CD4-positive, alpha-beta T cell treated with Interleukin-12 subunit alpha and Interleukin-12 subunit beta, for 1 hour (primary cell): ENCODE data around the gene KCNJ15.
"Not testable (repeated sequence)": the region's sequence is repeated elsewhere in the genome, so short reads cannot be mapped to it uniquely, and the experiment has no call there.

Source experiments
- DNase-seq: peaks from one replicate; pipeline ENCODE4 v3.0.0-alpha.2; 2020

The KCNJ15 gene

DNA sequence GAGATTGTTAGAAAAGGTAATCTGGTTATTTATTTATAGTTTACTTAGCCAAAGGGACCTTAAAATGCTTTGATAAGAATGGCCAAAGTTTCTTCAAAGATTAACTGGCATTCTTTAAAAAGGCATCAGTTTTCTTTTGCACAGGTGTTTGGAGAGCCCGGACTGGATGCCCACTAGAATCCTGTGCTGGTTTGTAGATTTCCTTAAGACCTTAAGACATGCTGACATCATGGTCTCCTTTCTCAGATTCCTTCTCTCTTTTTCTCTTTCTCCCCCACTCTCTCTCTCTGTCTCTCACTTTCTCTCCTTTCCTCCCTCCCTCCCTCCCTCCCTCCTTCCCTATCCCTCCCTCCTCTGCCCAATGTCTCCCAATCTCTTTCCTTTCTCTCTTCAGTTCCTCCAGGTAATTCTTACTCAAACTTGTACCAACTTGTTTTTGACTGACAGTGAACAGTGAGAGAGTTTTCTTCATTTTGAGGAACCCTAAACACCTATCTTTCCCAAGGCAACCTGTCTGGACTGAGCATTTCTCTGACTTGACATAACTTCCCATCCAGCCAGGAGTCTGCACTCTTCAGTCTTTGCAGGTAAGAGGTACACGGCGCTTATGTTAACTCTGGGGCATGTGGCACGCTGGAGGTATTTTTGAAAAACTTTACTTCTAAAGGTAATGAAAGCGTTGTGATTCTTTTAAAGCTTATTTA is at the start of gene KCNJ15:
Gene KCNJ15, plus strand, starts transcription at position 393 of the 704 bp plus-strand sequence. CDS start 42,271 bp downstream, outside the sequence.
- DNase-seq, result no peak

DNA sequence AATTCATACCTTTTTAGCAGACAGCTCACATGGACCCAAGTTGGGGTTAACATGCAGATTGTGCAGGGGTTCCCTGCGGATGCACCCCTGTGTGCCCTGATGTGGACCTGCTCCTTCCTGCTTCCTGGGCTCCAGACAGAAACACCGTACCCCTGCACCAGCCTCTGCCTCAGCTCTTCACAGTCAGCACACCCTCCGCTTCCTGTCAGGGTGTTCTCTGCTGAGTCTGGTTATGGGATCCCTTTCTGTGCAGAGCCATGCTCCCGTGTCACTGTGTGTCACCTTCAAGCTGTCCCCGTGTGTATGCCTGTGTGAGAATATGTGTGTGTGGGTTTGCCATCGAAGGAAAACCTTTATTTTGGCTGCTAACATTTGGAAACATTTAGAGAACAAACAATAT is 48.7 kb upstream of the KCNJ15 start:
- no peak for DNase-seq

DNA sequence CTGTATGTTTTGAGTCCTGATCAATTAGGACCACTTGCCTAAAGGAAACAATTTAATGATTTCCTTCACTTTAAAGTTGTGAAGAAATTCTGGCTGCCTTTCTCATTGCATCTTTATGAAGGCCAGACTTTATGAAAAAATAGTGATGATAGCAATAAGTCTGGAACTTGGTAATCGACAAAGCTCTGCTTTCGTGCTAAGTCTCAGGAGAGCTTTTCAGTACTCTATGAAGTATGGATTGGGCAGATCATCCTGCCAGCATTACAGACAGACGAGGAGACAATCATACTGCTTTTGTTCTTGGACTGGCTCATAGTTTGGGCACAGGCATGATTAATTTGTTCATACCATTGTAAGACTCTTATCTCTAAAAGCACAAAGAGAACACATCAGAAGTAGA is 45.5 kb upstream of the KCNJ15 start:
- DNase-seq, result no peak

DNA sequence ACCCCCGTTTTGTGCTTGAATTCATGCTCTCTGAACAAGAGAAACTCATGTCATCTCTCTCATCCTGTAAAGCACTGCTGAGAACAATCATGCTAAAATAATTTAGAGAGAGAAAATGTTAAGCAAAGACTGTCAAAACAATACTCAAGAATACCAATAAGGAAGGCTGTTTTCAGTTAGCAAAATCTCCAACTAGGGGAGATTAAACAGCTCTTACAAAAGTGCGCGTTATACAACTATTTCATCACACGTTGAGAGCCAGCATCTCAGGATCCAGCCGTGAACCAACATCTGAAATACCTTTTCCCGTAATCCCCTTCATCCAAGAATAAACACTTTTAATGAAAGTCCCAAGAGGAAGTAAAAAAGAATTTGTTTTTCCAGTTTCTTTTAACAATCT is 44.1 kb upstream of the KCNJ15 start:
- DNase-seq, result no peak

DNA sequence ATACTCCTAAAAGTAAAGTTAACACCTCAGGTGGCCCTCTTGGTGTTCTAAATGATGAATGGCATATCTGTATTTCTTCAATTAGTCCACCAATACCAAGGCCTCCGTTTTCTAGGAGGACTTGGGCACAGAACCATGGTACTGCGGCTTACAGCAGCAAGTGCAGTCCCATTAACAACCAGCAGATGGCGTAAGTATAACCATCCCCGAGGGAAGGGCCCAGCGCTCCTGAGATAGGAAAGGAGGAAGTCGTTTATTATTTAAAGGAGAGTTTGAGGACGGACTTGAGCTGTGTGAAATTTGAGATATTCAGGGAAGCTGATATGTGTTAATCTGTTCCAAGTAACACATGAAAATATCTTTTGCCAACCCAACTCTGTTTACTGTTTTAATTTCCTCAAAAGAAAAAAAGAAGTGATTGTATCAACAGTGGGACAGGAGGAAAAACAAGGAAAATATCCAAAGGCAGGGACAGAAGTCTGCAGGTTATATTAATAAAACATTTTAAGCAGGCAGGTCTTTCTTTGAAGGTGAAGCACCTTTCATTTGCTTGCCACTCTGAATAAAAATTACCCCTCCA is 37.7 kb upstream of the KCNJ15 start:
- peak; percentile 60 for DNase-seq

DNA sequence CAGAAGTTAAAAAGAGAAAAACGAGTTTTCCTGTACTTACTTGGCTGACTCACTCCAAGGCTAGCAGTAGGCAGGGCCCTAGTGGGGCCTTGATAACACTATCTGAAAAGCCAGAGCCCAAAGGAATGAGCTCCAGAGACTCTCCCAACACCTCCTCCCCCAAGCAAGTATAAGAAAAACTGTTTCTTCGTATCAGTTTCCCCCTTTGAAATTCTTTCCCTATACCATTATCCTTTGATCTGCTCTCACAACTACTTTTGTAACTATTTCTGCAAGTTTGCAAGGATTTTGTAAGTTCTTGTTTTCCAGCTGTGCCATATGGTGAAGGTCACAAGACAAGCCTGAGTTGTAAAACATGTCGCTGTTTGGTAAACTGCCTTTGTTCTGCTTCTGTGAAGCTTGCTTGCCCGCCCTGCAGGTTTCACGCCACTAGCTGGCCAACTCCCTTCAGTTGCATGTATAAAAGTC is 36.5 kb upstream of the KCNJ15 start:
- no peak for DNase-seq

DNA sequence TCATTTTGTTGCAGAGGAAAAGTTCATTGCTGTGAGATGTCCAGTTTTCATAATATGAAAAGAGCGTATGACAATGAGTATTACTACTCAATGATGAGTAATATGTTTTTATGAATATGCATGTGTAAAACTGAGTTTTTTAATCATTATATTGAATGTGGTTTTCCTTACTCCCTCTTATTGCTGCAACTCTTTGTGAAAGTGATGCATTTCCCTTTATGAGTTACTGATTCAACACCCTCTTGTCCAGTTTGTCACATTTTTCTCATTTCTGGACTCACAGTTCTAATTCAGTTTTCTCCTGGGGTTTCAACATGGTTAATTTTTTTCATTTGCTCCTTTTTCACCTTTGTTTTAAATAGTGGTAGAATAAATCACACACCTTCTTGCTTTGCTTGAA is 35.2 kb upstream of the KCNJ15 start:
- DNase-seq, result no peak

DNA sequence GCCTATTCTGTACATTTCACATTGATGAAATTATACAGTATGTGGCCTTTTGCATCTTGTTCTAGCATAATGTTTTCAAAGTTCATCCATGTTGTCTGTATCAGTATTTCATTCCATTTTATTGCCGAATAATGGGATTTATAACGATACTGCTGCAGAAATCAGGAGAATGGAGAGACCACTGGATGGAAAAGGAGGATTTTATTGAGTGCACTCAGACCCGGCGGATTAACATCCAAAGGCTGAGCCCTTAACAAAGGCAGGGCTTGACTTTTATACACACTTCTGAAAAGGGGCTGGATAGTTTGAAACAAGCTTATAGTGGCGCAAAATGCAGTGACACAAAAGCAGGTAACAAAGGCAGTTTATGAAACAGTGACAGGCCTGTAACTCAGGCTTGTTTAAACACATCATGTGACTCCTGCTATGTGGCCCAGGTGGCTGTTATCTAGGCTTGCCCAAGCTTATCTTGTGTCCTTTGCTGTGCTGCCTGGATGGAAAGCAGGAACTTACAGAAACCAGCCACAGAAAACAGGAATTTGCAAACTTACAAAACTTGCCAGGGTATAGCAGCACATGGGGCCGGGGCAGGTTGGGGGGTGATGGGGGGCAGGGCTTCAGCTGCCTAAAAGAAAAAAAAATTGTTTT is 32.8 kb upstream of the KCNJ15 start:
- no peak for DNase-seq

DNA sequence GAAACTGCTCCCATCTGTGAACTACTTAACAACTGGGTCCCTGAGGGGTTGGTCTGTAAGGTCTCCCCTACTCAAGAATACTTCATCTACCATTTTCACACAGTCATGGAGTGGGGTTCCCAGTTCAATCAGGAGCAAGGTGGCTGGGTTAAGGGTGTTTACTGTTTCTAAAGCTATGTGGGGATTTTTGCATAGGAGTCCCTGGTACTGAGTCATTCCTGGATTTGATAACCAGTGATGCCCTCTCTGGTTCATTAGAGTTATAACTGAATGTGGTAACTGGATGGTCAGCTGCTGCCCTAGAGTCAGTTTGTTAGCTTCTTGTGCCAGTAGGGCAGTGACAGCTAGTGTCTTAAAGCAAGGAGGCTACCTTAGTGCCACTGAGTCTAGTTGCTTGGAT is 29.4 kb upstream of the KCNJ15 start:
- no peak for DNase-seq

DNA sequence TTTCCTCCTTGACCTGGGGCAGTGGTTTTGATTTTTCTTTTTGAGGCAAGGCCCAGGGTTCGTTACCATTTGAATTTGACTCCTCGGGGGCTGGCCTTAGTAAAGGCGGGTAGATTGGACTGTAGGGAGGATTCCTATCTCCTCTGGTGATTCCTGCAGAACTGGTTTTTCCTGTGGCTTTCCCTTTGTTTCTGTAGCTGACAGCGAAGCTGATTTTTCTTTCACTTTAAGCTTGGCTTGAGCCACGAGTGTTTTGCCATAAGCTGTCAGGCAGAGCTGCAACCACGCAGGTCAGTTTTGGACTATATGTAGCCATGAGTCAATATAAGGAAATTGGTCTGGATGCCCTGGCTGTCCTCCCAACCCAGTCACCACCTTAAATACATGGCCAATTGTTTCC is 28.7 kb upstream of the KCNJ15 start:
- no peak for DNase-seq

DNA sequence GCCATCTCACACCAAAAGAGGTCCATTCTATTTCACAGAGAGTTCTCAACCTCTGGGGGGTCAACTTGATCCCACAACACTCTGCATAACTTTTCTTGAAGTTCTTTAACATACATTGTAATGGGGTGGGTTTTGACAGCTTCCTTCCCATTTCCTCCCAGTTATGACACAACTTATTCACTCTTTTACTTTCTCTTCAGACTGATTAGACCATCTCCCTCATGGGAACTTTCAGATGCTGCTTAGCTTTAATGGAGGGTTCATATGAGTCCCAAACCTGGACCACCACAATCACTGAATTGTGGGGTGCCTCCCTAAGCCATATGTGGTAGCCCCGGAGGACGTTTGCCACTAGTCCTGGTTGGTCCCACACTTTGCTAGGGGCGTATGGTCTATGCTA is 28.3 kb upstream of the KCNJ15 start:
- DNase-seq, result no peak

DNA sequence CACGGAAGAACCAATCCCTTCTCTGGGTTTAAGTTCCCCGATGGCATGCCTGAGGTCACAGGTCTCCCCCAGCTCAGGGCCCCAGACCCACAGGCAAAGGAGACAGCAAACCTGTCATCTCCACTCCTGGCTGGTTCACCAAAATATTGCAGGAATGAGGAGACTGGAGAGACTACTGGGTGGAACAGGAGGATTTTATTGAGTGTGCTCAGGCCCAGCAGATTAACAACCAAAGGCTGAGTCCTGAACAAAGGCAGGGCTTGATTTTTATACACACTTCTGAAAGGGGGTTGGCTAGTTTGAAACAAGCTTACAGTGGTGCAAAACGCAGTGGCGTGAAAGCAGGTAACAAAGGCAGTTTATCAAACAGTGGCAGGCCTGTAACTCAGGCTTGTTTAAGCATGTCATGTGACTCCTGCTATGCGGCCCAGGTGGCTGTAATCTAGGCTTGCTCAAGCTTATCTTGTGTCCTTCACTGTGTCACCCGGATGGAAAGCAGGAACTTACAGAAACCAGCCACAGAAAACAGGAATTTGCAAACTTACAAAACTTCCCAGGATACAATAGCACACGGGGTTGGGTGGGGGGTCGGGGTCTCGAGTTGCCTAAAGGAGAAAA is 27.4 kb upstream of the KCNJ15 start:
- no peak for DNase-seq

DNA sequence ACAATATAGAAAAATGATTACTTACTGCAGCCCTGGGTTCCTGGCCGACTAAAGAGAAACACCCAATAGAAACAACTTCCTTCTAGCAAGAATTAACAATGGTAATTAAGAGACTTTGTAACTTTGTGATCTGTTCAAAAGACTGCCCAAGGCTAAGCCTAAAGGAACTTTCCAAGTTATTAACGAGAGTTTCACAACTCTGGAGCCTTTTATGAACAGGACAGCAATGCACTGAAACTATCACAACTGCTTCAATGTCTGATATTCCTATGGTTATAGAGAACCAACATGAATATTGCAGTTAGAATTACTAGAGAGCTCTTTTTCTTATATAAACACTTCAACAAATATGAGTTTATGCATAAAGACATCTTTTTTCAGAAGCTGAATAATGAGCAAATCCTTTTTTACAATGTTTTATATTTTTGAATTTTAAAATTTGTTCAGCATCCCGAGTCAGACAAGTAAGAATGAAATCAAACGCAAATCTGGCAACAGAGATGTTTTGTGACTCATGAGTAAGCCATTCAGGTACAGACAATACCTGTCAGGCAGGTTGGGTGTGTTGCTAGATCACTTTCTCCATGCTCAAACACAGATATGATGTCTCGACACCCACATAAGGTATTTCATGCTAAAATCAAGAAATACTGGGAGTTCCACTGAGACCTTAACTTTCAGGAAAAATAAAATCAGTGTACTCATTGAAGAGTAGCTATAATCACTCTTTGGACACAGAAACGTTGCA is 22.2 kb upstream of the KCNJ15 start:
- DNase-seq, result no peak

DNA sequence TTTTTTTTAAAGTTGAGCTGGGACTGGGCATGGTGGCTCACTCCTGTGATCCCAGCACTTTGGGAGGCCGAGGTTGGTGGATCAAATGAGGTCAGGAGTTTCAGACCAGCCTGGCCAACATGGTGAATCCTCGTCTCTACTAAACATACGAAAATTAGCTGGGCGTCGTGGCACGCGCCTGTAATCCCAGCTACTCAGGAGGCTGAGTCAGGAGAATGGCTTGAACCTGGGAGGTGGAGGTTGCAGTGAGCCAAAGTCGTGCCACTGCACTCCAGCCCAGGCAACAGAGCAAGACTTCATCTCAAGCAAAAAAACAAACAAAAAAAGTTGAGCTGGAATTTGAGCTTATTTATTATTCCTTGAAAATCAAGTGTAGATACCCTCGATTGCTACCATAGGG is 21.5 kb upstream of the KCNJ15 start:
- DNase-seq, result not testable (repeated sequence)

DNA sequence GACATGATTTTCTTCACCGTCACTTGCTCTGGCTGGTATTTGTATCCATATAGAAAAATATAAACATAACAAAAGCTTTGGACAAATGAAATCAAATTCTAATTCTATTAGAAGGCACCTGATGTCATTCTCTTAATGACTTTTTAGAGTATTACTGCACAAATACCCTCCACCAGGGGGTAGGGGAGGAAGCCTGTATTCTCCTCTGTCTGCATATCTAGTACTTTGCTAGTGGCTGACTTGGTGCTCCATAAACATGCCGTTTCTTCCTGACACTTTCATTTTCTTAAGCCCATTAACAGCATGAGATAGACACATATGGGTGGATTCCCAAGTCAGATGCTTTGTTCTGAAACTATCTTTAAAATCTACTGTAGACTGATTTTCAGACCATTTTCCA is 20.6 kb upstream of the KCNJ15 start:
- no peak for DNase-seq

DNA sequence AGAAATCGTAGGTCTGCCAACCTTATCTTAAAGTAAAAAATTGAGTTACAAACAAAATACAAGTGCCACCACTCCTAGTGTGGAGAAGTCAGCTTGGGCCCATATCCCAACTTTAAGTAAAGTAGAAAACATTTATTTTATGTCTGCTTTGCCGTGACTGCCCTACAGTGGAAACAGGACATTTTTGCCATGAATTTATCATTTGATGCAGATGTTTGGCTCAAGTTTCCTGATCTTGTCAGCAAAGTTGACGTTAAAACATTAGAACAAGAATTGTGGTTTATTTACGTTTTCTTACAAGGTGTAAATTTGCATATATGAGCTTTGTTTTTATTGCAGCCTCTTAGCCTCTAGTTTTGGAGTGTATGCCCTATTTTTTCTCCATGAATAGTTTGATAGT is 17.1 kb upstream of the KCNJ15 start:
- no peak for DNase-seq

DNA sequence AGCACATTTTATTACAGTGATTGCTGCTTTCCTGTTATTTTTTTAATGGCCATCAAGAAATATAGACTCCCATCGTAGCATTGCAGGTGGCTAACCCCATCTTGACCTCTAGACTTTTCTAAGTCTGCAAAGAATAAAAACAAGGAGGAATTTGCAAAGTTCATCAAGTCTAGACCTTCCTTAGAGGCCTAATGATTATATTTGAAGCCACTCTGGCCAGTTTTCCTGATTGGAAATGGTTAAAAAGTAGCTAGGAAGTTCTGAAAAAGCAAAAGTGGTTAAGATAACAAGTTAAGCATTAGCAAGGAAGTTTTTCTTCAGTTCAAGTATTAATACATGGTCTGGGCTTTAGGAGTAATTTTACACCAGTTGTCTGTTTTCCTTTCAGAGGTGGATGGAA is 16.7 kb upstream of the KCNJ15 start:
- DNase-seq, result no peak

DNA sequence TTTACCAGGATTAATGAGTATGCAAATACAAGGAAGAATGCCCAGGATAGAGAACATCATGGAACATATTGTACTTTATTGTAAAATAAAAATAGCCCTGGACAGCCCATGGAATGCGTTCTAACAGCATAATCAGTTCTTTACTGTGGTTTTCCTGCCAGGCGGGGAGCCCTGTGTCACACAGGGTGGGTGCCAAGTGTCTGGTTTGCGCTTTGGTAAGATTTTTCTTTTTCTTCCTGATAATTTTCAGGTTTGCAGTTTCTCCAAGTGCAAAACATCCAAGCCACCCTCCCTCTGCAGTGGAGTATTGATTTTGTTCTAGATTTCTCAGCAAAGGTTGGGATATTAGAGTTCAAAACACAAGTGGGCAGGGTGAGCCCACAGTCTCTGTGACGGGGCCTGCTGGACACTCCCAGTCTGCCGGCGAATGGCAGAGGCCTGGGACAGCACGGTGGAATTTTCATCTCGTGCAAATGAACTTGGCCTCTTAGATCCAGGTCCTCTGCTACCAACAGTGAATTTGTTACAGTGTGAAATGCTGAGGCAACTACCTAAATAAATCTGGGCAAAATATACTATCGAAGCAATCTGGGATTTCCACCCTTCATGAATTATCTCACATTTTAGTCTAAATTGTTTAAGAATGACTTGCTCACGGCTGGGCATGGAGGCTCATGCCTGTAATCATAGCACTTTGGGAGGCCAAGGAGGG is 15.6 kb upstream of the KCNJ15 start:
- DNase-seq, result no peak

DNA sequence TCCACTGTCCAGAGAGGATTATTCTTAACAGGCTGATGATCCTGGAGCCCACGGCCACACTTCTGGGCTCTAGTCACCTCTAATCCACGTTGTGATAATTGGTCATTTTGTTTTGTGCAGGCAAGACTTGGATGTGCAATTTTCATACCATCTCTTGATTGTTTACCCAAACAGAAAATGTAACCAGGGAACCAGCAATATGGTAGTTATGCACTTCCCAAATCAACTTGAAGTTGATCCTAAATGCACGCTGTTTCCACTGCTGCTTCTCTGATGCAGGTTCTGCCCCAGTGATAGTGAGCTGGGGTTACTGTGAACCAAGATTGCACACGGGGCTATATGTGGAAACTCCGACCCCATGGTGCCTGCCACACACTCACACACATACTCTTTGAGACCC is 14.7 kb upstream of the KCNJ15 start:
- DNase-seq, result no peak

DNA sequence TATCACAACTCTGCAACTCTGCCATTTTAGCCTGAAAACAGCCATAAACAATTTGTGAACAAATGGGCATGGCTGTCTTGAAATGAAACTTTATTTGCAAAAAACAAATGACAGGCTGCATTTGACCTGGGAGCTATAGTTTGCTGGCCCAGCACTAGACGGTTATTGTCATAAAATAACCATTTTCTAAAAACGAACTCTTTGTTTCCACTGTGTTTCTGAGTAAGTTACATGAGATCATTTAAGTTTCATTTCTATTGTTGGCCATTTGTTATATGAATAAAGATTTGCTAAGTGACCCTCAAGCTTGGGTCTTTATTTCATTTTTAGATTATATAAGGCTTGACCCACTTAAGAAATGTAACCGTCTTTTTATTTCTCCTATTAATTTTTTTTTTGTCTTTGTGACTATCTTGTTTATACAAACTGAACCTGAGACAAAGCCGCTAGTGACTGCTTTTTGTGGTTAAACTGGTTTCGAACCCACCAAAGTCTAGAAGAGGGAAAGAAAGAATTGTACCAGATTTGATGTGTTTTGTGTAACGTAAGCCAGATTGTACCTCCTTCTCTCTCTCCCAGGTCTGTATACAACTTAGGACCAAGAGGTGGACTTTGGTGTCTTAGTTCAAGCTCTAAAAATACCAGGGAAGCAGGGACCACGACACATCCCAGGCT is 12.9 kb upstream of the KCNJ15 start:
- DNase-seq, result no peak

DNA sequence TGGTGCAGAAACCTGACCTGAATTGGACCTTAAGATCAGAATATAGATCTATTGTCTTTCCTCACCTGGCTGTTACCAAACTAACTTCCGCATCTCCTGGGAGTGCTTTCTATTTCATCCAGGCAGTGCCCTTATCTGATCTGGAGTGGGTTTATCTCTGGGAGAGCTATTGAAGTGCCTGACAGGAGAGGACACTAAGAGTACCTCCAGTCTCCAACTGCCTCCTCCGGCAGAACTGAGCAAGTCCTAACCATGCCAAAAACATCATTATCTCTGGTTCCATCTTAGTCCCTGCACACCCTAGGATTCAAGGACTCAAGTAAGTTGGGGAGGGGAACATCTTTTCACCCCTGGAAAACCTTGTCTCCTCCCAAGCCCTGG is 12.4 kb upstream of the KCNJ15 start:
- no peak for DNase-seq
